Heart left ventricle (tissue), 16 donors: Measurements from ENCODE around the gene SFTPA2. TPM values are rescaled to one million over a fixed set of nuclear protein-coding genes. Genes with fewer than 3 reads are reported as not detected.
A peak's percentile ranks its signal among the peaks of the same experiment; 100 is the strongest.
"Not testable (repeated sequence)": the region's sequence is repeated elsewhere in the genome, so short reads cannot be mapped to it uniquely, and the experiment has no call there.

Experiments used
- ATAC-seq, 4 donors: fragments of 200-7000 bp; cut with Tn5 transposase; one replicate each; pipeline ENCODE4 v1.9.1; 2020 to 2022; ENCODE audit warnings: moderate library complexity in 4 of 4, mild to moderate bottlenecking in 3 of 4, moderate number of reproducible peaks in 1 of 4
- DNase-seq, 5 donors: peaks; one replicate each; pipeline ENCODE4 v3.0.0-alpha.2; 2020
- H3K27ac ChIP-seq, 12 donors: fragments of 200-600 bp; sonication (generic) in 4 of 12; one replicate each; pipeline versions ENCODE4 v1.5.0 to v1.8.0; 2016 to 2022; ENCODE audit warnings: mild to moderate bottlenecking in 2 of 12
- H3K27me3 ChIP-seq, 9 donors: fragments of 200-600 bp; sonication (generic) in 2 of 9; one replicate each; pipeline versions ENCODE4 v1.5.1 to v1.8.0; 2016 to 2022; ENCODE audit warnings: mild to moderate bottlenecking in 3 of 9
- H3K36me3 ChIP-seq, 9 donors: fragments of 200-600 bp; sonication (generic) in 2 of 9; one replicate each; pipeline versions ENCODE4 v1.5.0 to v1.8.0; 2018 to 2022; ENCODE audit warnings: mild to moderate bottlenecking in 2 of 9
- H3K4me1 ChIP-seq, 12 donors: fragments of 200-600 bp; sonication (generic) in 4 of 12; one replicate each; pipeline versions ENCODE4 v1.5.0 to v1.8.0; 2016 to 2022; ENCODE audit warnings: mild to moderate bottlenecking in 3 of 12
- H3K4me3 ChIP-seq, 12 donors: fragments of 200-600 bp; sonication (generic) in 4 of 12; one replicate each; pipeline versions ENCODE4 v1.5.0 to v1.8.0; 2017 to 2022; ENCODE audit warnings: mild to moderate bottlenecking in 9 of 12, moderate library complexity in 4 of 12
- H3K9me3 ChIP-seq, 12 donors: fragments of 200-600 bp; sonication (generic) in 4 of 12; one replicate each; pipeline versions ENCODE4 v1.5.0 to v1.8.0; 2016 to 2022; ENCODE audit warnings: mild to moderate bottlenecking in 1 of 12
- POLR2A ChIP-seq, 2 donors: fragments of 450-650 bp; IDR thresholded peaks; one replicate each; pipeline ENCODE4 v1.6.1; 2017; ENCODE audit warnings: antibody characterized with exemption in 2 of 2, mild to moderate bottlenecking in 2 of 2, moderate library complexity in 2 of 2
- WGBS, 4 donors: extraction: QIAGEN DNeasy Blood & Tissue Kit in 2 of 4; methylation state at CpG; one replicate each; pipeline versions ENCODE4 v1.1.5 to v1.1.7; 2013 to 2018; 5-methylcytosine and 5-hydroxymethylcytosine counted together
- intact Hi-C, 10 donors: fragments of 100-400 bp; cut with DNase I; formaldehyde crosslinking; loops; one replicate each; pipeline versions ENCODE4 v1.11.1 to v1.14.2; 2022
- polyA plus RNA-seq, 2 donors: library from polyadenylated mRNA; stranded (reverse); fragments of 200-250 nt; gene quantifications; one replicate each; pipeline ENCODE4 v1.2.3, GENCODE V29; 2013
- total RNA-seq, 9 donors: library from RNA; depleted of rRNA in 2 of 9; stranded (reverse); fragments of >200 nt in 2 of 9; fragmentation: NEBNext Ultra II Directional in 3 of 9; extraction: Animal tissue kit (Norgen Biotek cat#: 25700) in 3 of 9; gene quantifications; one replicate each; pipeline versions ENCODE4 v1.1.0 to v1.2.4, GENCODE V29; 2016 to 2023
- TF ChIP-seq, protein P1 (sequence below), 12 donors: fragments of 200-600 bp; sonication (generic) in 4 of 12; IDR thresholded peaks; one replicate each; pipeline versions ENCODE4 v1.5.0 to v1.8.0; 2018 to 2022; ENCODE audit warnings: antibody characterized with exemption in 12 of 12, mild to moderate bottlenecking in 5 of 12
- donor health status: ischemic (EF 13 %, LVEDD 7.1; RV severe dilation, severe dysfunction).
- donor health status: healthy with polysubstance abuse.
- donor health status: DM: no; HTN: yes; CAD: no.
- donor health status: DM: no; HTN: no; CAD: no.
- donor health status: ischemic (EF 25% LVEDD 6.9; RV normal size, moderate dysfunction).
- donor health status: ischemic (EF 25% LVEDD 5.7; RV mildly dilated, moderate dysfunction).
- donor health status: healthy.
- donor health status: DM: yes; HTN: yes; CAD: no.
- donor health status: ischemic (EF 35%, LVEDD 5.7; RV mildly dilated, moderate dysfunction).
- donor health status: nonischemic (EF 11% LVEDD 7.7; RV severe dilation, severe dysfunction).
- donor health status: DM: yes; HTN: yes; CAD: no.
- donor health status: PGD.
- donor health status: ischemic (EF 29% LVEDD 5.4; RV normal size, mild dysfunction).
- donor health status: nonischemic (EF 23%, LVEDD 6.1; RV moderate dilation, normal function).

Gene SFTPA2
- total and polyA plus RNA-seq, 11 donors, result 1.3 TPM; not detected in 10

GRCh38 chr10:79602953-79603352, 42.7 kb upstream of the SFTPA2 start:
- H3K9me3 ChIP-seq, result peaks cover 0 to 16% (median 7%) of the 10 kb centered on the region in 12 donors
- H3K27ac ChIP-seq, result no peak overlapping the region
- no peaks in the 10 kb centered on the region for H3K27me3 ChIP-seq
- no peak for DNase-seq
- ATAC-seq, result peak in 1 of 4 donors; percentile 34
- H3K4me3 ChIP-seq, result no peak overlapping the region
- H3K4me1 ChIP-seq, result no peaks in the 10 kb centered on the region
- intact Hi-C loops, result loop anchor here in 1 of 10 donors (10.0 kb wide), 1 partner anchor 228 kb away; no protein-coding TSS in a partner anchor
- H3K36me3 ChIP-seq, result no peaks in the 10 kb centered on the region
- 73 to 100% (median 79%) methylated on average over 1 to 2 of the region's 2 CpGs for whole genome bisulfite sequencing, 4 donors
- no peak for TF ChIP-seq POLR2A (IDR thresholded peaks at IDR 0.05)
- TF ChIP-seq, protein P1, sequence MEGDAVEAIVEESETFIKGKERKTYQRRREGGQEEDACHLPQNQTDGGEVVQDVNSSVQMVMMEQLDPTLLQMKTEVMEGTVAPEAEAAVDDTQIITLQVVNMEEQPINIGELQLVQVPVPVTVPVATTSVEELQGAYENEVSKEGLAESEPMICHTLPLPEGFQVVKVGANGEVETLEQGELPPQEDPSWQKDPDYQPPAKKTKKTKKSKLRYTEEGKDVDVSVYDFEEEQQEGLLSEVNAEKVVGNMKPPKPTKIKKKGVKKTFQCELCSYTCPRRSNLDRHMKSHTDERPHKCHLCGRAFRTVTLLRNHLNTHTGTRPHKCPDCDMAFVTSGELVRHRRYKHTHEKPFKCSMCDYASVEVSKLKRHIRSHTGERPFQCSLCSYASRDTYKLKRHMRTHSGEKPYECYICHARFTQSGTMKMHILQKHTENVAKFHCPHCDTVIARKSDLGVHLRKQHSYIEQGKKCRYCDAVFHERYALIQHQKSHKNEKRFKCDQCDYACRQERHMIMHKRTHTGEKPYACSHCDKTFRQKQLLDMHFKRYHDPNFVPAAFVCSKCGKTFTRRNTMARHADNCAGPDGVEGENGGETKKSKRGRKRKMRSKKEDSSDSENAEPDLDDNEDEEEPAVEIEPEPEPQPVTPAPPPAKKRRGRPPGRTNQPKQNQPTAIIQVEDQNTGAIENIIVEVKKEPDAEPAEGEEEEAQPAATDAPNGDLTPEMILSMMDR (IDR thresholded peaks at IDR 0.05), result no peak

- H3K4me1 ChIP-seq, result no peaks in the 10 kb centered on the region
- no peak overlapping the region for H3K27ac ChIP-seq
- no peak for ATAC-seq
- intact Hi-C loops, result loop anchor here in 1 of 10 donors (10.0 kb wide), 1 partner anchor 227 kb away; no protein-coding TSS in a partner anchor
- no peaks in the 10 kb centered on the region for H3K27me3 ChIP-seq
- DNase-seq, result no peak
- H3K9me3 ChIP-seq, result peaks cover 0 to 24% (median 9%) of the 10 kb centered on the region in 12 donors
- no peaks in the 10 kb centered on the region for H3K36me3 ChIP-seq
- no peak for TF ChIP-seq POLR2A (IDR thresholded peaks at IDR 0.05)
- TF ChIP-seq, protein P1 (IDR thresholded peaks at IDR 0.05), result no peak
- 43 to 49% (median 48%) methylated on average over 1 of the region's 1 CpG for WGBS, 4 donors
- H3K4me3 ChIP-seq, result no peak overlapping the region
Observed at GRCh38 chr10:79601939-79602338, 41.7 kb upstream of the SFTPA2 start.

DNA sequence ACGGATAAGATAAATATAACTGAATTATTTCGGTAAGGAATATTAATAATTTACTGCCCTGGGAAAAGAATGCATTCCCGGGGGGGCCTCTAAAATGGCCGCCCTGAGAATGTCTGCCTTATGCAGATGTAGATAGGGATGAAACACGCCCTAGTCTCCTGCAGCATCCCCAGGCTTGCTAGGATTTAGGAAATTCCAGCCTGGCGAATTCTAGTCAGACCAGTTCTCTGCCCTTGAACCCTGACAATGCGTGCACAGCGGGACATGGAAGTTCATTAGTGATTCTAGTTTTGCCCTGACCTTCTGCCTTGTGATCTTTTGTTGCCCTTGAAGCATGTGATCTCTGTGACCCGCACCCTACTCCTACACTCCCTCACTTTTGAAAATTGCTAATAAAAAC, 39.4 kb upstream of the SFTPA2 start:
- peaks cover 0 to 24% (median 9%) of the 10 kb centered on the region in 12 donors for H3K9me3 ChIP-seq
- not testable (repeated sequence) for H3K4me3 ChIP-seq, H3K36me3 ChIP-seq, H3K27me3 ChIP-seq, H3K27ac ChIP-seq, ATAC-seq, H3K4me1 ChIP-seq, DNase-seq
- intact Hi-C loops, result loop anchor here in 1 of 10 donors (10.0 kb wide), 1 partner anchor 225 kb away; no protein-coding TSS in a partner anchor
- 76 to 84% (median 82%) methylated on average over 9 of the region's 9 CpGs for whole genome bisulfite sequencing, 4 donors

DNA sequence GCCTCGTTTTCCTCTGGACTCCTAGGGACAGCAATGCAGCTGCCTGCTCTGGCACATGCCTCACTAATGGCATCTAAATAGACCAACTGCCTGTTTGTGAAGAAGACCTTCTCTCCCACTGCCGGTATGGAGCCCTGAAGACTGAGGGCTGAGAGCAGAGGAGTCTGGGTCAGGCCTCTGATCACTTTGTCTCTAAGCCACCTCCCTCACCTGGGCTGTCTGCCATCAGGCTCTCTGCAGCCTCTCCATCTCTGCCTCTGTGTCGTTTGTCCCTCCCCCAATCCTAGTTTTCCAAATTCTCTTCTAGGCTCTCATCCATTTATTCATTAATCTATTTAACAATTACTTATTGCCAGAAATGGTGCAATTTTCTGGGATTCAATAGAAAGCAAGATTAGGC, 35.3 kb upstream of the SFTPA2 start:
- Histone ChIP-seq H3K4me3 (no peak overlapping the region), H3K36me3 (no peaks in the 10 kb centered on the region), H3K27ac (no peak overlapping the region), H3K9me3 (peaks cover 0 to 27% (median 9%) of the 10 kb centered on the region in 12 donors), H3K4me1 (no peaks in the 10 kb centered on the region), H3K27me3 (no peaks in the 10 kb centered on the region)
- WGBS, 4 donors, result 33 to 59% (median 40%) methylated on average over 3 of the region's 3 CpGs
- TF ChIP-seq POLR2A (IDR thresholded peaks at IDR 0.05), result no peak
- TF ChIP-seq, protein P1 (IDR thresholded peaks at IDR 0.05), result no peak
- DNase-seq, result no peak
- intact Hi-C loops, result no loop called here
- no peak for ATAC-seq

DNA sequence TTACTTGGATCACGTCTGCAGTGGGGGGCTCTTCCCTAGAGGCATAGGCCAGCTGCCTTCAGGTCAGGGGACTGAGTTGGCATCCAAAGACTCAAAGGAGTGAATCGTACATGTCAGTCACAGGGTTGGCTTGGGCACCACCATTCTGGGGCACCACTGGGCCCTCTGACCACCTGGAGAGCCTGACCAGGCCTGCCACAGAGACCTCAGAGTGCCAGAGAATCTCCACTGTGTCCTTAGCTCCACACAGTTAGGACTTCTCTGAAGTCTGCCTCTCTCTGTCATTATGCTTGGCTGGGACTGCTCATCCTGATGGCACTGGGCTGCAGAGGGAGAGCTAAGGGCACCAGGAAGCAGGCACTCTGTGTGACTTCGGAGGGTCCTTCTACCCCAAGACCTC, 34.4 kb upstream of the SFTPA2 start:
- H3K36me3 ChIP-seq, H3K4me1 ChIP-seq, H3K4me3 ChIP-seq, intact Hi-C loops, ATAC-seq, H3K27me3 ChIP-seq, H3K27ac ChIP-seq, DNase-seq: not testable (repeated sequence)
- 69 to 85% (median 83%) methylated on average over 3 of the region's 3 CpGs for WGBS, 4 donors
- H3K9me3 ChIP-seq, result peaks cover 0 to 27% (median 9%) of the 10 kb centered on the region in 12 donors
